ENCODE results near the gene ZNF677.
A peak's percentile ranks its signal among the peaks of the same experiment; 100 is the strongest.
"Not testable (repeated sequence)": the region's sequence is repeated elsewhere in the genome, so short reads cannot be mapped to it uniquely, and the experiment has no call there.

Gene ZNF677

GRCh38 chr19:53267623-53268022 lies 12.9 kb upstream of the ZNF677 start, which contains the start of gene VN1R4:
VN1R4 (minus strand) TSS chr19:53267723; CDS start chr19:53267665, 58 bp downstream.
- H3K9me3 ChIP-seq (ENCODE audit: control insufficient read depth, low read length); H3K4me1 ChIP-seq (ENCODE audit: control insufficient read depth, insufficient read depth, low read length, poor library complexity, severe bottlenecking); DNase-seq; H3K27ac ChIP-seq (ENCODE audit: insufficient read depth, low read length, poor library complexity, severe bottlenecking); H3K36me3 ChIP-seq (ENCODE audit: control insufficient read depth, insufficient read depth, low read length); H3K27me3 ChIP-seq (replicated peaks; ENCODE audit: control insufficient read depth, insufficient read depth, low read length, poor library complexity, severe bottlenecking); H3K4me3 ChIP-seq (ENCODE audit: insufficient read depth, low read depth, low read length, poor library complexity, severe bottlenecking): not testable (repeated sequence)

GRCh38 chr19:53257715-53258342 lies 3.2 kb upstream of the ZNF677 start, which contains the start of gene VN1R2:
VN1R2 (plus strand) TSS chr19:53258292; CDS start chr19:53258376, 84 bp downstream.
- DNase-seq; H3K27me3 ChIP-seq (replicated peaks; ENCODE audit: control insufficient read depth, insufficient read depth, low read length, poor library complexity, severe bottlenecking); H3K9me3 ChIP-seq (ENCODE audit: control insufficient read depth, low read length); H3K4me3 ChIP-seq (ENCODE audit: insufficient read depth, low read depth, low read length, poor library complexity, severe bottlenecking); H3K36me3 ChIP-seq (ENCODE audit: control insufficient read depth, insufficient read depth, low read length); H3K27ac ChIP-seq (ENCODE audit: insufficient read depth, low read length, poor library complexity, severe bottlenecking); H3K4me1 ChIP-seq (ENCODE audit: control insufficient read depth, insufficient read depth, low read length, poor library complexity, severe bottlenecking): not testable (repeated sequence)

GRCh38 chr19:53246498-53246897 lies 8.2 kb downstream of the ZNF677 start:
- Histone ChIP-seq H3K9me3 (ENCODE audit: control insufficient read depth, low read length) (peaks cover 26% of the 10 kb centered on the region), H3K36me3 (ENCODE audit: control insufficient read depth, insufficient read depth, low read length) (peaks cover 30% of the 10 kb centered on the region), H3K4me3 (ENCODE audit: insufficient read depth, low read depth, low read length, poor library complexity, severe bottlenecking) (no peak overlapping the region), H3K4me1 (ENCODE audit: control insufficient read depth, insufficient read depth, low read length, poor library complexity, severe bottlenecking) (no peaks in the 10 kb centered on the region), H3K27ac (ENCODE audit: insufficient read depth, low read length, poor library complexity, severe bottlenecking) (no peak overlapping the region), H3K27me3 (replicated peaks; ENCODE audit: control insufficient read depth, insufficient read depth, low read length, poor library complexity, severe bottlenecking) (no peaks in the 10 kb centered on the region)
- no peak for DNase-seq

GRCh38 chr19:53237114-53237777 lies 17.4 kb downstream of the ZNF677 start:
- no peak overlapping the region for H3K4me3 ChIP-seq (ENCODE audit: insufficient read depth, low read depth, low read length, poor library complexity, severe bottlenecking)
- no peak for DNase-seq
- peaks cover 36% of the 10 kb centered on the region for H3K9me3 ChIP-seq (ENCODE audit: control insufficient read depth, low read length)
- H3K4me1 ChIP-seq (ENCODE audit: control insufficient read depth, insufficient read depth, low read length, poor library complexity, severe bottlenecking): no peaks in the 10 kb centered on the region
- H3K36me3 ChIP-seq (ENCODE audit: control insufficient read depth, insufficient read depth, low read length): peaks cover 33% of the 10 kb centered on the region
- no peak overlapping the region for H3K27ac ChIP-seq (ENCODE audit: insufficient read depth, low read length, poor library complexity, severe bottlenecking)
- no peaks in the 10 kb centered on the region for H3K27me3 ChIP-seq (replicated peaks; ENCODE audit: control insufficient read depth, insufficient read depth, low read length, poor library complexity, severe bottlenecking)

GRCh38 chr19:53224606-53225005 lies 30.1 kb downstream of the ZNF677 start:
- no peaks in the 10 kb centered on the region for H3K36me3 ChIP-seq (ENCODE audit: control insufficient read depth, insufficient read depth, low read length)
- H3K4me1 ChIP-seq (ENCODE audit: control insufficient read depth, insufficient read depth, low read length, poor library complexity, severe bottlenecking): no peaks in the 10 kb centered on the region
- no peak overlapping the region for H3K4me3 ChIP-seq (ENCODE audit: insufficient read depth, low read depth, low read length, poor library complexity, severe bottlenecking)
- DNase-seq: no peak
- no peak overlapping the region for H3K27ac ChIP-seq (ENCODE audit: insufficient read depth, low read length, poor library complexity, severe bottlenecking)
- H3K9me3 ChIP-seq (ENCODE audit: control insufficient read depth, low read length): peaks cover 27% of the 10 kb centered on the region
- no peaks in the 10 kb centered on the region for H3K27me3 ChIP-seq (replicated peaks; ENCODE audit: control insufficient read depth, insufficient read depth, low read length, poor library complexity, severe bottlenecking)

- not testable (repeated sequence) for H3K27ac ChIP-seq (ENCODE audit: insufficient read depth, low read length, poor library complexity, severe bottlenecking); DNase-seq; H3K27me3 ChIP-seq (replicated peaks; ENCODE audit: control insufficient read depth, insufficient read depth, low read length, poor library complexity, severe bottlenecking); H3K4me3 ChIP-seq (ENCODE audit: insufficient read depth, low read depth, low read length, poor library complexity, severe bottlenecking); H3K36me3 ChIP-seq (ENCODE audit: control insufficient read depth, insufficient read depth, low read length); H3K4me1 ChIP-seq (ENCODE audit: control insufficient read depth, insufficient read depth, low read length, poor library complexity, severe bottlenecking)
- peaks cover 34% of the 10 kb centered on the region for H3K9me3 ChIP-seq (ENCODE audit: control insufficient read depth, low read length)
These were observed 32.0 kb downstream of the ZNF677 start for GRCh38 chr19:53222716-53223115.

GRCh38 chr19:53212703-53213320 lies 41.9 kb downstream of the ZNF677 start:
- Histone ChIP-seq H3K27ac (ENCODE audit: insufficient read depth, low read length, poor library complexity, severe bottlenecking) (no peak overlapping the region), H3K4me3 (ENCODE audit: insufficient read depth, low read depth, low read length, poor library complexity, severe bottlenecking) (no peak overlapping the region), H3K36me3 (ENCODE audit: control insufficient read depth, insufficient read depth, low read length) (peaks cover 28% of the 10 kb centered on the region), H3K4me1 (ENCODE audit: control insufficient read depth, insufficient read depth, low read length, poor library complexity, severe bottlenecking) (no peaks in the 10 kb centered on the region), H3K27me3 (replicated peaks; ENCODE audit: control insufficient read depth, insufficient read depth, low read length, poor library complexity, severe bottlenecking) (no peaks in the 10 kb centered on the region), H3K9me3 (ENCODE audit: control insufficient read depth, low read length) (peaks cover 87% of the 10 kb centered on the region)
- DNase-seq: no peak

- Histone ChIP-seq H3K36me3 (ENCODE audit: control insufficient read depth, insufficient read depth, low read length) (peaks cover 28% of the 10 kb centered on the region), H3K9me3 (ENCODE audit: control insufficient read depth, low read length) (peaks cover 78% of the 10 kb centered on the region)
- H3K4me3 ChIP-seq (ENCODE audit: insufficient read depth, low read depth, low read length, poor library complexity, severe bottlenecking); H3K27me3 ChIP-seq (replicated peaks; ENCODE audit: control insufficient read depth, insufficient read depth, low read length, poor library complexity, severe bottlenecking); H3K27ac ChIP-seq (ENCODE audit: insufficient read depth, low read length, poor library complexity, severe bottlenecking); H3K4me1 ChIP-seq (ENCODE audit: control insufficient read depth, insufficient read depth, low read length, poor library complexity, severe bottlenecking); DNase-seq: not testable (repeated sequence)
These were observed 43.1 kb downstream of the ZNF677 start for GRCh38 chr19:53211554-53211953.

GRCh38 chr19:53196777-53197396 lies 57.8 kb downstream of the ZNF677 start:
- peaks cover 19% of the 10 kb centered on the region for H3K9me3 ChIP-seq (ENCODE audit: control insufficient read depth, low read length)
- DNase-seq: peak; percentile 82 to 99 (median 90)

More at GRCh38 chr19:53196777-53197396, 57.8 kb downstream of the ZNF677 start:
- peak overlapping the region; percentile 92 for H3K27ac ChIP-seq (ENCODE audit: insufficient read depth, low read length, poor library complexity, severe bottlenecking)
- H3K36me3 ChIP-seq (ENCODE audit: control insufficient read depth, insufficient read depth, low read length): peaks cover 21% of the 10 kb centered on the region
- peak overlapping the region; percentile 83 for H3K4me3 ChIP-seq (ENCODE audit: insufficient read depth, low read depth, low read length, poor library complexity, severe bottlenecking)
- H3K27me3 ChIP-seq (replicated peaks; ENCODE audit: control insufficient read depth, insufficient read depth, low read length, poor library complexity, severe bottlenecking): no peaks in the 10 kb centered on the region
- H3K4me1 ChIP-seq (ENCODE audit: control insufficient read depth, insufficient read depth, low read length, poor library complexity, severe bottlenecking): peaks cover 7% of the 10 kb centered on the region

Data from effector memory CD4-positive, alpha-beta T cell (primary cell).